Activated CD8-positive, alpha-beta memory T cell treated with anti-CD3 and anti-CD28 coated beads, Interleukin-2, amount 50 U/mL, for 1 hour (primary cell): Measurements from ENCODE around the gene MAP4K1.

ENCODE experiments used
- DNase-seq: peaks from one replicate; pipeline ENCODE4 v3.0.0-alpha.2; 2020; ENCODE audit errors: extremely low read depth

Gene MAP4K1

GRCh38 chr19:38617764-38618589, at the start of gene MAP4K1:
Gene MAP4K1, minus strand, starts transcription at chr19:38617953. Its CDS starts 58 bp downstream, at chr19:38617895.
- no peak for DNase-seq

- DNase-seq, result no peak
Measured at GRCh38 chr19:38666663-38667511, 49.1 kb upstream of the MAP4K1 start.

GRCh38 chr19:38665950-38666662, 48.4 kb upstream of the MAP4K1 start:
- DNase-seq, result no peak

DNA sequence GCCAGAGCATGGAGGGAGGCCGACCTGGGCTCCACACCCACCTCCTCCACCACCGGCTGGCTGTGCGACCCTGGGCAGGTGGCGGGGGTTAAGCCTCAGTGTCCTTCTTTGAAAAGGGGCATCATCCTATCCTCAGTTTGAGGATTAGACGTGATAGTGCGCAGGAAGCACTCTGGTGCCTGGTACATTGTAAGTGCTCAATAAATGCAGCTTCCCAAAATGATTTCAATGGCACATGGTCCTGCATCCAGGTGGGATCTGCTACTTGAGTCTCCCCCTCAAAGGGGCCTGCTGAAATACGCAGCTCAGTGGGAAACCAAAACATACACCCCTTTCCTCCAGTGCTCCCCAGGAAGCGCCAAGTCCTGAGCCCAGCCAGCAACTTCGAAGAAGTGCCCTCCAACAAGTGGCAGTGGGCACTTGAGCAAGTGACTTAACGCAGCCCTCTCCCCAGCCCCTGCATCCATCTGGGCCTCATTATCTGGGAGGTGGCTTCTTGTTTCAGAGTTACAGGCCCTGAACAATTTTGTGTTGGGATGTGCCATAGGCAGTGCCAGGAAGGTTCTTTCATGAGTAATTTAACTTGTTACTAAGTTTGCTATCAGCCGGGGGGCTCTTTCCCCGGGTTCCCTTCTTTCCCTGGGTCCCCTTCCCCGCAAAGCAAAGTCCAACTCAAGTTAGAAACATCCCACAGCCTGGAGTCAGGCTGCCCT, 47.6 kb upstream of the MAP4K1 start:
- DNase-seq, result no peak

- DNase-seq, result no peak
Measured at GRCh38 chr19:38664503-38665211, 46.9 kb upstream of the MAP4K1 start.

- no peak for DNase-seq
Measured at GRCh38 chr19:38663957-38664502, 46.3 kb upstream of the MAP4K1 start.

DNA sequence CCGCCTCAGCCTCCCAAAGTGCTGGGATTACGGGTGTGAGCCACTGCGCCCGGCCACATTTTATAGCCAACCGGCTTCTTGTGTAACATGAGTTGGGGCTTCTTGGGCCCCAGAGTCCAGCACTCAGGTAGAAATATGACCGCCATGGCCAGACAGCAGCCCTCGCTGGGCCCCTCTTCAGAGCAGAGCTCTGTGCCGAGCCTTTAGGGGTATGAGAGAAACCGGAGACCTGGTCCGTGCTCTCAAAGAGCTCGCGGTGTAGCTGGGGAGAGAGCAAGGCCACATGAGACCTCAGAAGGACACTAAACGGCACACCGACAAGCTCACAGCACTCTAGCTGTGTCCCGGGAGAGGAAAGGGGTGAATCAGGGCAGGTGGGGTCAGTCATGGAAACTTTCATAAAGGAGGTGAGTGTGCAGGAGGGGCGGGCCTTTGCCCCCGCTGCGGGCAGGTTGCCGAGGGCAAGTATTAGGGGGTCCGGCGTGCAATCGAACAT, 45.5 kb upstream of the MAP4K1 start:
- DNase-seq, result no peak

- DNase-seq, result no peak
Measured at GRCh38 chr19:38662537-38663155, 44.9 kb upstream of the MAP4K1 start.

DNA sequence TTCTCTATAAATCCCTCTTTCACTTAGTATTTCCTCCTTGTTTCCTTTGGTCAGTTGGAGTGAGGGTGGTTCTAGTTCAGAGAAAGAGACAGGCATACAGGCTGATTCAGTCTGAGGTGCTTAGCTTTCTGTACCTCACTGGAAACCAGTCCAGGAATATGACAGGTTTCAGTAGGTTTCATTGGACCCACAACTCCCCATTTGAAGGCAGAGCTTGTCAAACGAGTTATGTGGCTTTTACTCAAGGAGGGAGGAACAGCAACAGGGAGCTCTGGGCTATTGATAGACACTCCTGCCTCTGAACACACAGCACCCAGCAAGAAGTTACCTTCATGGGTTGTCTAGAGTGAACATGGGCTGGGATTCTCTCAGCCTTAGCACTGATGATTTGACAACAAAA, 44.2 kb upstream of the MAP4K1 start:
- no peak for DNase-seq

DNA sequence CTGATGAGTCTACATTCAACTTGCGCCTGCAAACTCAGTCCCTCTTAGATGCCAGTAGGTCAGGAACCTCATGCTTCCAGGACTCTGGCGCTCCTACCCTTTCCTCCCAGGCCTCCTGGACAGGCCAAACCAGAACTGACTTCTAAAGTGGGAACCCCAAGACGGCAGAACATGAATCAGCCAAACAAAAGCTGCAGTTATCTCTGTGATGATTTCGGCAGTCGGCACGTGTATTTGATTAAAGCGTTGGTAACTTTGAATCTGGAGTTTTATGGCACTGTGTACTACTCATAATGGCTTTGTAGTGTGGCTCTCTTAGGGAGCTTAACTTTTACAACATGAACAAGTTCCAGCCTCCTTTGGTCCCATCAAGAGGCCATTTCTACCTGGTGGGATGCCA, 43.4 kb upstream of the MAP4K1 start:
- DNase-seq, result no peak

DNA sequence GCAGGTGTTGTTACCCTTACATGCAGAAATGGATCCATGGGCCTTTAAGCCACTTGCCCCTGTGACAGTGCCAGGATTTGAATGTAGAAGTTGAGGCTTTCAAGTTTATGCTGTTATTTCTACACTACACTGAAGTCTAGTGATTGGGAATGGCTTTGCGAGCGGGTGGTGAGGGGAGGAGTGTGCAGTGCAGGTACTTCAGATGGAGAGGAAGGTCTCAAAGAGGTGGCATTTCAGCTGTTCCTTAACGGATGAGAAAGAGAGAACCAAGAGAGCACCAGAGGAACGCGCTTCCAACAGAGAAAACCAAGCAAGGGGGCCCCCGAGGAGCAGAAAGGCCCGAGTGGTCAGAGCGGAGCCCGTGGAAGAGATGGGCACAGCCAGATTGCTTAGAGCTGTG, 43.0 kb upstream of the MAP4K1 start:
- no peak for DNase-seq

DNA sequence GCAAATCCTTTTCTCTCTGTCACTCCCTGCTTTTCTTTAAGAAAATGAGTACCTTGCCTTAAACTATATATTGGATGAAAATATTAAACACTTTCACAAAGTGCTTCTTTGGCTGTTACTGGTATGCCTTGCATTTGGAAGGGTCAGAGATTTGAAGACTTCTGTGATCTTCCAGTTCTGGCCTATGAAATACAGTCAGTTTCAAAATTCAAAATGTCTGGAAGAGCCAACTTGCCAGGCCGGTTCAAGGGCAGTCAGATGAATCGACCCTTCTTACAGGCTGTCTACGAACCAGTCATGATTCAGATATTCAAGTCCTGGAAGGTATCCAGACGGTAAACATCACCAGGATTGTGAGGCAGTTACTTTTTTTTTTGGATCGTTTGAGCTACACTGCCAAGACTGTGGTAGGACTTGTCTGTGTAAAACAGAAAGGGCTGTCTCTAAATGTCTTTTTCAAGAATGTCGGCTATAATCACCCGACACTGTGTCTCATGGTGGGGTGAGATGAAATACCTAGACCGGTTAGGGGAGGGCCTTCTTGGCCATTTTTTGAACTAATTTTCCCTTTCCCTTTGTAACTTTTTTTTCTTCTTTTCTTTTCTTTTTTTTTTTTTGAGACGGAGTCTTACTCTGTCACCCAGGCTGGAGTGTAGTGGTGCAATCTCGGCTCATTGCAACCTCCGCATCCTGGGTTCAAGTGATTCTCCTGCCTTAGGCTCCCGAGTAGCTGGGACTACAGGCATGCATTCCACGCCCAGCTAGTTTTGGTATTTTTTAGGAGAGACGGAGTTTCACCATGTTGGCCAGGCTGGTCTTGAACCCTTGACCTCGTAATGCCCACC, 40.9 kb upstream of the MAP4K1 start:
- no peak for DNase-seq

GRCh38 chr19:38657633-38658222, 40.0 kb upstream of the MAP4K1 start:
- DNase-seq, result no peak

- peak; percentile 45 for DNase-seq
Measured at GRCh38 chr19:38656171-38656981, 38.6 kb upstream of the MAP4K1 start.

DNA sequence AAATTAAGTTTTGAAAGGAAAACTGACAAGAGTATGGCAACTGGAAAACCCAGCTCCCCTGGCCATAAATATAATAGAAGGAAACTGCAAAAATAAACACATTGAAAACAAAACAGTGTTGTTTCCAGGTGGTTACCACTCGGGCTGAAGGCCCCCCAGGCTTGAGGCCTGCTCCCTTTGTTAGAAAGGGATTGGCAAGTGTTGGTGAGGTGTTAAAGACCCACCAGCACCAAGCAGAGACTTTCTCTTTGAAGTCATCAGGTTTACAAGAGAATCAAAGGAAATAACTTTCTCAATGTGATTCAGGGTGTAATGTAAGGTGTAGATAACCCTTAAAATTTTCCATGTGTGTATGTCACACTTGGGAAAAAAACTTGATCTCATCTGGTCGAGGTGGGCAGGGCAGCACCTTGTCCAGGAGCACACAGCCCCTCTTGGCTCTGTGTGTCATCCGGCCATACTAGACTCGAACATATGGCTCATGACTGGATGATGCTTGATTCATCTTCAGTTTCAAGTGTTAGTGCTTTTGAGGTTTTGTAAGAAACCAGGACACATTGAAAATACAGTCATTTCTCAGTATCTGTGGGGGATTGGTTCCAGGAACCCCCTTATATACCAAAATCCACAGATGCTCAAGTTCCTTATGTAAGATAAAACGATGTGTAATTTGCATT, 37.5 kb upstream of the MAP4K1 start:
- DNase-seq, result no peak

- DNase-seq, result no peak
Measured at GRCh38 chr19:38654628-38655055, 36.9 kb upstream of the MAP4K1 start.

DNA sequence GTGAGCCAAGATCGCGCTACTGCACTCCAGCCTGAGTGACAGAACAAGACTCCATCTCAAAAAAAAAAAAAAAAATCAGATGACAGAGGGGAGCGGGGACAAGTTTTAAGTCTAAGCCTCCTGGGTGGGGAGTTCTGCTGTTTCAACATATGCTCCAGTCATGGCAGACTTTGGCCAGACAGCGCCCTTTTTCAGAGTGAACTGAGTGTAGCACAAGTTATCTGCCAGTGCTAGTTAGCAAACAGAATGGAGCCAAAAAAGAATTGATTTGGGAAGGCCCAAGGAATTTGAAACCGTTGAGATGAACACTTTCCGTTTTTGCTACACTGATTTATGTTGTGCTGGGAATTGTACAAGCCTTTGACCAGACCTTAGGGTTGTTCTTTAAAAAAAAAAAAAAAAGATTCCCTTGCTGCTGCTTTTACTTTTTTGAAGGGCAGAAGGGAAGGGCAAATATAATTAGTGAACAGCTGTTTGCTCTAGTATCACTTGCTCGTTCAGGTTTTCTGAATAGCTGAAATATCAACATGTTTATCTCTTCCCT, 35.3 kb upstream of the MAP4K1 start:
- no peak for DNase-seq
